ENCODE data around the gene GLRA2. TPM values are rescaled to one million over a fixed set of nuclear protein-coding genes. Genes with fewer than 3 reads are reported as not detected.
"Not testable (repeated sequence)": the region's sequence is repeated elsewhere in the genome, so short reads cannot be mapped to it uniquely, and the experiment has no call there.

GLRA2 gene
- total RNA-seq, 1 donor: not detected

GRCh38 chrX:14675500-14675899, 146.2 kb downstream of the GLRA2 start:
- H2AFZ ChIP-seq (ENCODE audit: low read length): no peak overlapping the region
- H3K4me1 ChIP-seq (ENCODE audit: insufficient read depth, low read length): peaks cover 7% of the 10 kb centered on the region
- no peak for DNase-seq (ENCODE audit: insufficient read length, low spot score, missing footprints)
- H3K4me2 ChIP-seq (ENCODE audit: insufficient read depth, low read length): no peak overlapping the region
- no peaks in the 10 kb centered on the region for H3K27me3 ChIP-seq (ENCODE audit: insufficient read depth, low read length)
- H3K9me3 ChIP-seq (ENCODE audit: low read depth, low read length): no peaks in the 10 kb centered on the region
- no peak overlapping the region for H3K4me3 ChIP-seq (ENCODE audit: insufficient read depth, low read length)
- H3K36me3 ChIP-seq (ENCODE audit: insufficient read depth, low read length): no peaks in the 10 kb centered on the region
- TF ChIP-seq CTCF (IDR thresholded peaks at IDR 0.05; ENCODE audit: extremely low read depth, low read depth, low read length): no peak
- no peak overlapping the region for H3K27ac ChIP-seq (ENCODE audit: low read depth, low read length)
- no peaks in the 10 kb centered on the region for H3K79me2 ChIP-seq (ENCODE audit: insufficient read depth, low read length)
- H4K20me1 ChIP-seq (ENCODE audit: insufficient read depth, low read length): no peaks in the 10 kb centered on the region

- H3K27ac ChIP-seq (ENCODE audit: low read depth, low read length): no peak overlapping the region
- no peaks in the 10 kb centered on the region for H3K36me3 ChIP-seq (ENCODE audit: insufficient read depth, low read length)
- no peak for TF ChIP-seq CTCF (IDR thresholded peaks at IDR 0.05; ENCODE audit: extremely low read depth, low read depth, low read length)
- no peaks in the 10 kb centered on the region for H3K9me3 ChIP-seq (ENCODE audit: low read depth, low read length)
- H3K4me3 ChIP-seq (ENCODE audit: insufficient read depth, low read length): no peak overlapping the region
- no peak overlapping the region for H3K4me2 ChIP-seq (ENCODE audit: insufficient read depth, low read length)
- no peaks in the 10 kb centered on the region for H3K27me3 ChIP-seq (ENCODE audit: insufficient read depth, low read length)
- DNase-seq (ENCODE audit: insufficient read length, low spot score, missing footprints): no peak
- H2AFZ ChIP-seq (ENCODE audit: low read length): no peak overlapping the region
- H3K79me2 ChIP-seq (ENCODE audit: insufficient read depth, low read length): no peaks in the 10 kb centered on the region
- H3K4me1 ChIP-seq (ENCODE audit: insufficient read depth, low read length): peaks cover 7% of the 10 kb centered on the region
- H4K20me1 ChIP-seq (ENCODE audit: insufficient read depth, low read length): no peaks in the 10 kb centered on the region
Observed at GRCh38 chrX:14676431-14676830, 147.1 kb downstream of the GLRA2 start.

GRCh38 chrX:14688331-14688730, 159.0 kb downstream of the GLRA2 start:
- not testable (repeated sequence) for H4K20me1 ChIP-seq (ENCODE audit: insufficient read depth, low read length); H3K79me2 ChIP-seq (ENCODE audit: insufficient read depth, low read length); H3K4me1 ChIP-seq (ENCODE audit: insufficient read depth, low read length); H3K4me2 ChIP-seq (ENCODE audit: insufficient read depth, low read length); H3K4me3 ChIP-seq (ENCODE audit: insufficient read depth, low read length); H3K27ac ChIP-seq (ENCODE audit: low read depth, low read length); H3K27me3 ChIP-seq (ENCODE audit: insufficient read depth, low read length); DNase-seq (ENCODE audit: insufficient read length, low spot score, missing footprints); H3K9me3 ChIP-seq (ENCODE audit: low read depth, low read length); H3K36me3 ChIP-seq (ENCODE audit: insufficient read depth, low read length); H2AFZ ChIP-seq (ENCODE audit: low read length)

- H2AFZ ChIP-seq (ENCODE audit: low read length): no peak overlapping the region
- H3K36me3 ChIP-seq (ENCODE audit: insufficient read depth, low read length): no peaks in the 10 kb centered on the region
- no peak for TF ChIP-seq CTCF (IDR thresholded peaks at IDR 0.05; ENCODE audit: extremely low read depth, low read depth, low read length)
- no peak overlapping the region for H3K27ac ChIP-seq (ENCODE audit: low read depth, low read length)
- DNase-seq (ENCODE audit: insufficient read length, low spot score, missing footprints): no peak
- no peaks in the 10 kb centered on the region for H3K27me3 ChIP-seq (ENCODE audit: insufficient read depth, low read length)
- no peak overlapping the region for H3K4me3 ChIP-seq (ENCODE audit: insufficient read depth, low read length)
- H4K20me1 ChIP-seq (ENCODE audit: insufficient read depth, low read length): no peaks in the 10 kb centered on the region
- no peaks in the 10 kb centered on the region for H3K9me3 ChIP-seq (ENCODE audit: low read depth, low read length)
- H3K79me2 ChIP-seq (ENCODE audit: insufficient read depth, low read length): no peaks in the 10 kb centered on the region
- H3K4me1 ChIP-seq (ENCODE audit: insufficient read depth, low read length): no peaks in the 10 kb centered on the region
- no peak overlapping the region for H3K4me2 ChIP-seq (ENCODE audit: insufficient read depth, low read length)
Observed at GRCh38 chrX:14690553-14690952, 161.2 kb downstream of the GLRA2 start.
